Measurements from ENCODE around the gene ZC3H7A.

The ZC3H7A gene

DNA sequence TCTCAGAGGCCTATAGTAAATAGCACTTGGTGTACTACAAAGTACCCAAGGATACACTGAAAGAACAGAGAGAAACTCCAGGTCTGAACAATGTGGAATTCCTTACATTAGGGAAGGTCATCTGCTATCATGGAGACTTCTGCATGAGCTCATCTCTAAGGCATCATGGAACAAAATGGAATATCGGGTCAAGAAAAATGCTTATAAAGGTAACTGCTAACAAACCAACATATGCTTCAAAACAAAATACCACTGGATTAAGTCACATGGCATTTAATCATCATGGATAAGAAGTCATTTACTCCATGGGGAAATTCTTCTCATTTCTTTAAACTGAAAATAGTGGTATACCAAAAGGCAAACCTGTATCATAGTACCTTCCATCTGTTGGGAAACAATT, 88.6 kb downstream of the ZC3H7A start:
- DNase-seq (ENCODE audit: low read depth in 1 of 2, low spot score in 1 of 2) = no peak

DNA sequence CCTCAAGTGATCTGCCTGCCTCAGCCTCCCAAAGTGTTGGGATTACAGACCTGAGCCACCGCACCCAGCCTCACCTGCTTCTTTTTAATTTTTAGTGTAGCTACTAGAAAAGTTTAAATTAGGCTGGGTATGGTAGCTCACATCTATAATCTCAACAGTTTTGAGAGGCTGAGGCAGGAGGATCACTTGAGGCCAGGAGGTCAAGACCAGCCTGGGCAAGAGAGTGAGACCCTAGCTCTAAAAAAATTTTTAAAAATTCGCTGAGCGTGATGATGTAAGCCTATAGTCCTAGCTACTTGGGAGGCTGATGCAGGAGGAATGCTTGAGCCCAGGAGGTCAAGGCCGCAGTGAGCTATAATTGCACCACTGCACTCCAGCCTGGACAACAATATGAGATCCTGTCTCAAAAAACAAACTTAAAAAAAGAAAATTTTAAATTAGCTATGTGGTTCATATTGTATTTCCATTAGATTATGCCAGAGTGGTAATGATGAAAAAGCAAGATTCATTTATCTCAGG, 89.3 kb downstream of the ZC3H7A start:
- DNase-seq (ENCODE audit: low read depth in 1 of 2, low spot score in 1 of 2) = no peak

DNA sequence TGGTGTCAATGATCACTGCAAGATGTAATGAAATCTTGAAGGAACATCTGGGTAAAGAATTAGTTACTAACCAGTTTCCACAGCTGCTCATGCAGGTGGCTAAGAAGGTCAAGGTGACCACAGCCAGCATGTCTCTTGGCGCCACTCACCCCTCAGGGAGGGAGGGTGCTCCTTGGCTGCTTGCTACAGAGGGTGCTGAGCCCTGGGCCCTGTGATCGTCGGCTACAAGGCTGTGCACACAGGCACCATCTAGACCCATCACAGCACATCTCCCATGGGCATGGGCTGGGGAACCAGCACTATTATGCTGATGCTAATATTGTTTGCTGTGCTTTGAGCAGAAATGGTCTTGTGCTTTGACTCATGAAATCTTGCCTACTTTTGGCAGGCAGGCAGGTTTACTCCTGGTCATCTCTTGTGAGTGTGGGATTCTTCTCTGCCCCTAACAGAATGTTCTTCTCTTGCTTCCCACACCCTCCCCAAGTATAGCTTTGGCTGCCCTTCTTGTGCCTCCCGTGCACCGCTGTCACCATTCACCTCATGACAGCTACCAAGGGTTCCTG, 90.8 kb downstream of the ZC3H7A start:
- DNase-seq (ENCODE audit: low read depth in 1 of 2, low spot score in 1 of 2) = no peak

DNA sequence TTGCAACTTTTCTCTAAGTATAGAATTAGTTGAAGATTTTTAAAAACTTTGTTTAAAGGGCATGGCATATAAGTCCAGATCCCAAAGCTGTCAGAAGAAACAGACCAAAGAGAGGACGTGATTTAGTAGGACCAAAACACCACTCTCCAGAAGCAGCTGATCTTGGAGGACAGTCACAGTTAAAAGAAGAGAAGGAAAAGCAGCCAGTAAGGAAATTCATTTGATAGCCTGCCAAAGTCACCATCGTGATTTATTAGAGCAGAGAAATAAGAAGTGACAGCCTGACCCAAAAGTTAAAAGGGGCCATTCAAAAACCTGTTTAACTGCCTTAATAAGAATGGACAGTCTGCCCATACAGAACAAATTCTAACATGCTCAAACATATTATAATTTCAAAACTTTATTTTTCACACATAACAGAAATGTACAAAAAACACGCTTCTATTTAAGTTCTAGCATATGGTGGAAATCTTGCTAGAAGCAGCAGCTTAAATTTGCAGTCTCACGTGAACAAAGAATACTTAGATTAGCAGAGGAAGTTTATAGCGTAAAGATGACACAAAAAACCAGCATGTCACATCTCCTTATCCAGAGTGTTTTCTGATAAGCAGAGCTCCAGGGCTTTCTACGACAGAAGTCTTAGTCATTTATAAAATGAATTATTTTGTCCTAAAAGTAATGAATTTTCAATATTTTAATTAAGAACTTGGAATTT, 91.6 kb downstream of the ZC3H7A start:
- DNase-seq (ENCODE audit: low read depth in 1 of 2, low spot score in 1 of 2) = no peak
